IPS-20b (cell line): ENCODE data around the gene BDP1.
"Not testable (repeated sequence)": the region's sequence is repeated elsewhere in the genome, so short reads cannot be mapped to it uniquely, and the experiment has no call there.

Experiments used
- H3K27ac ChIP-seq: one replicate; pipeline ENCODE4 v1.5.1; 2013; ENCODE audit warnings: low read length
- H3K27me3 ChIP-seq: 2 replicates; pipeline ENCODE4 v1.6.1; 2013; ENCODE audit warnings: mild to moderate bottlenecking, low read length, inconsistent platforms; ENCODE audit not compliant: insufficient read depth
- H3K36me3 ChIP-seq: 2 replicates; pipeline ENCODE4 v1.6.1; 2013; ENCODE audit warnings: low read depth, mild to moderate bottlenecking, inconsistent platforms, low read length, moderate library complexity; ENCODE audit not compliant: insufficient read depth
- H3K4me1 ChIP-seq: 2 replicates; pipeline ENCODE4 v1.6.1; 2013; ENCODE audit warnings: mild to moderate bottlenecking, control low read depth, inconsistent platforms, low read length, moderate library complexity; ENCODE audit not compliant: insufficient read depth
- H3K4me3 ChIP-seq: 2 replicates; pipeline ENCODE4 v1.5.1; 2013; ENCODE audit warnings: mild to moderate bottlenecking, low read length, inconsistent platforms
- H3K9ac ChIP-seq: 2 replicates; pipeline ENCODE4 v1.6.1; 2013; ENCODE audit warnings: low read depth, mild to moderate bottlenecking, inconsistent platforms, low read length, moderate library complexity
- H3K9me3 ChIP-seq: 2 replicates; pipeline ENCODE4 v1.6.1; 2013; ENCODE audit warnings: mild to moderate bottlenecking, low read depth, low read length, inconsistent platforms; ENCODE audit not compliant: insufficient read depth

Gene BDP1

GRCh38 chr5:71533615-71534014 is 78.2 kb downstream of the BDP1 start:
- H3K9me3 ChIP-seq: no peaks in the 10 kb centered on the region
- peaks cover 64% of the 10 kb centered on the region for H3K36me3 ChIP-seq
- no peak overlapping the region for H3K9ac ChIP-seq
- H3K27me3 ChIP-seq: no peaks in the 10 kb centered on the region
- no peaks in the 10 kb centered on the region for H3K4me1 ChIP-seq
- H3K4me3 ChIP-seq: no peak overlapping the region
- no peak overlapping the region for H3K27ac ChIP-seq

GRCh38 chr5:71537687-71538086 is 82.2 kb downstream of the BDP1 start:
- Histone ChIP-seq H3K9ac (no peak overlapping the region), H3K9me3 (no peaks in the 10 kb centered on the region), H3K4me3 (no peak overlapping the region), H3K27me3 (no peaks in the 10 kb centered on the region), H3K4me1 (no peaks in the 10 kb centered on the region), H3K27ac (no peak overlapping the region), H3K36me3 (peaks cover 84% of the 10 kb centered on the region)

GRCh38 chr5:71550885-71551284 is 95.4 kb downstream of the BDP1 start:
- H3K36me3 ChIP-seq: peaks cover 80% of the 10 kb centered on the region
- not testable (repeated sequence) for H3K9ac ChIP-seq, H3K4me1 ChIP-seq, H3K27me3 ChIP-seq, H3K4me3 ChIP-seq, H3K27ac ChIP-seq, H3K9me3 ChIP-seq

- H3K27me3 ChIP-seq, H3K9me3 ChIP-seq, H3K27ac ChIP-seq, H3K9ac ChIP-seq, H3K4me3 ChIP-seq, H3K4me1 ChIP-seq: not testable (repeated sequence)
- H3K36me3 ChIP-seq: peaks cover 78% of the 10 kb centered on the region
Measured at GRCh38 chr5:71551582-71551981, 96.1 kb downstream of the BDP1 start.

- H3K27ac ChIP-seq, H3K9ac ChIP-seq, H3K4me1 ChIP-seq, H3K9me3 ChIP-seq, H3K4me3 ChIP-seq, H3K27me3 ChIP-seq: not testable (repeated sequence)
- H3K36me3 ChIP-seq: peaks cover 78% of the 10 kb centered on the region
Measured at GRCh38 chr5:71552026-71552749, 96.7 kb downstream of the BDP1 start.

- Histone ChIP-seq H3K4me1 (no peaks in the 10 kb centered on the region), H3K36me3 (peaks cover 79% of the 10 kb centered on the region), H3K27ac (no peak overlapping the region), H3K4me3 (no peak overlapping the region), H3K9ac (no peak overlapping the region), H3K9me3 (no peaks in the 10 kb centered on the region), H3K27me3 (no peaks in the 10 kb centered on the region)
Measured at GRCh38 chr5:71563161-71563560, 107.7 kb downstream of the BDP1 start.

GRCh38 chr5:71564895-71565294 is 109.4 kb downstream of the BDP1 start:
- Histone ChIP-seq H3K27ac (no peak overlapping the region), H3K9me3 (no peaks in the 10 kb centered on the region), H3K9ac (no peak overlapping the region), H3K4me3 (no peak overlapping the region), H3K36me3 (peaks cover 65% of the 10 kb centered on the region), H3K4me1 (no peaks in the 10 kb centered on the region), H3K27me3 (no peaks in the 10 kb centered on the region)

GRCh38 chr5:71569748-71570509 is 114.5 kb downstream of the BDP1 start:
- Histone ChIP-seq H3K4me1 (no peaks in the 10 kb centered on the region), H3K9me3 (no peaks in the 10 kb centered on the region), H3K36me3 (peaks cover 27% of the 10 kb centered on the region), H3K4me3 (no peak overlapping the region), H3K27me3 (no peaks in the 10 kb centered on the region), H3K27ac (no peak overlapping the region), H3K9ac (no peak overlapping the region)

GRCh38 chr5:71571811-71572210 is 116.4 kb downstream of the BDP1 start:
- not testable (repeated sequence) for H3K9ac ChIP-seq, H3K4me1 ChIP-seq, H3K27me3 ChIP-seq, H3K9me3 ChIP-seq, H3K4me3 ChIP-seq, H3K27ac ChIP-seq
- peaks cover 12% of the 10 kb centered on the region; the same call in 1 of the 2 replicates for H3K36me3 ChIP-seq

- H3K4me3 ChIP-seq: no peak overlapping the region
- H3K9me3 ChIP-seq: 0 out of 2 replicates have a peak, but pooled peaks cover 5% of the 10 kb centered on the region
- no peak overlapping the region for H3K9ac ChIP-seq
- H3K36me3 ChIP-seq: no peaks in the 10 kb centered on the region
- no peak overlapping the region for H3K27ac ChIP-seq
- H3K4me1 ChIP-seq: no peaks in the 10 kb centered on the region
- no peaks in the 10 kb centered on the region for H3K27me3 ChIP-seq
Measured at GRCh38 chr5:71573591-71573990, 118.1 kb downstream of the BDP1 start.

GRCh38 chr5:71575588-71575987 is 120.1 kb downstream of the BDP1 start:
- not testable (repeated sequence) for H3K9ac ChIP-seq, H3K27me3 ChIP-seq, H3K9me3 ChIP-seq, H3K27ac ChIP-seq, H3K36me3 ChIP-seq, H3K4me3 ChIP-seq, H3K4me1 ChIP-seq

GRCh38 chr5:71576241-71576640 is 120.8 kb downstream of the BDP1 start:
- no peak overlapping the region for H3K9ac ChIP-seq
- no peak overlapping the region for H3K4me3 ChIP-seq
- no peak overlapping the region for H3K27ac ChIP-seq
- H3K4me1 ChIP-seq: no peaks in the 10 kb centered on the region
- no peaks in the 10 kb centered on the region for H3K27me3 ChIP-seq
- H3K9me3 ChIP-seq: 0 out of 2 replicates have a peak, but pooled peaks cover 5% of the 10 kb centered on the region
- H3K36me3 ChIP-seq: no peaks in the 10 kb centered on the region
